K562 (cell line): ENCODE measurements around the gene WEE1. TPM values are rescaled to one million over a fixed set of nuclear protein-coding genes. Genes with fewer than 3 reads are reported as not detected.
A peak's percentile ranks its signal among the peaks of the same experiment; 100 is the strongest.

Experiments used
- BCOR ChIP-seq: fragments of 450-650 bp; IDR thresholded peaks from 2 replicates; pipeline ENCODE4 v1.6.1; 2016
- BMI1 ChIP-seq: fragments of 150-350 bp; IDR thresholded peaks from 2 replicates; pipeline ENCODE4 v1.6.1; 2014; ENCODE audit warnings: low read length
- GTF2E2 ChIP-seq: fragments of 200-800 bp; sonication (Bioruptor generic); IDR thresholded peaks from 2 replicates; pipeline ENCODE4 v1.6.1; 2016; ENCODE audit warnings: missing genetic modification characterization, missing compliant biosample characterization
- IFI16 ChIP-seq: fragments of 250-450 bp; sonication (Bioruptor Pico); IDR thresholded peaks from 2 replicates; pipeline ENCODE4 v2.1.2; 2022; ENCODE audit warnings: mild to moderate bottlenecking, inconsistent platforms
- MLLT1 ChIP-seq, 2 experiments: fragments of 450-650 bp; IDR thresholded peaks; 2 replicates each; pipeline ENCODE4 v1.6.1; 2016
- PHF8 ChIP-seq: fragments of 200-600 bp; sonication (generic); IDR thresholded peaks from 2 replicates; pipeline ENCODE4 v1.6.1; 2012; ENCODE audit warnings: mixed run types, mild to moderate bottlenecking, inconsistent platforms, low read length, moderate library complexity, borderline replicate concordance
- STAT6 ChIP-seq: sonication (generic); formaldehyde crosslinking; IDR thresholded peaks from 2 replicates; pipeline ENCODE4 v1.8.1; 2023; ENCODE audit warnings: mild to moderate bottlenecking, missing genetic modification reagents
- VEZF1 ChIP-seq: fragments of 200-800 bp; sonication (Bioruptor generic); IDR thresholded peaks from 2 replicates; pipeline ENCODE4 v1.6.1; 2017; ENCODE audit warnings: missing genetic modification characterization, missing compliant biosample characterization
- ZNF583 ChIP-seq: fragments of 250-450 bp; sonication (Bioruptor Pico); IDR thresholded peaks from 2 replicates; pipeline ENCODE4 v1.4.0; 2020
- ZNF76 ChIP-seq: fragments of 250-450 bp; sonication (Bioruptor Pico); IDR thresholded peaks from 2 replicates; pipeline ENCODE4 v1.4.0; 2020; ENCODE audit warnings: mild to moderate bottlenecking, moderate library complexity, borderline replicate concordance
- polyA plus RNA-seq, 8 experiments: library from polyadenylated mRNA; depleted of rRNA in 4 of 8; stranded (reverse) in 5 of 8; unstranded in 3 of 8; fragments of >200 nt; fragmentation: Nextera tagmentation in 2 of 8; fragmentation: Illumina TruSeq in 1 of 8; extraction: Ambion mirVana in 2 of 8; extraction: Trizol in 1 of 8; gene quantifications; 2 replicates each; pipeline versions ENCODE4 v1.2.1 to v1.2.3, GENCODE V29; 2011 to 2014; ENCODE audit warnings: inconsistent platforms in 1 of 8, missing spikeins in 1 of 8
- total RNA-seq, 7 experiments: library from RNA; depleted of rRNA in 6 of 7; stranded (reverse); fragments of >200 nt in 6 of 7; fragmentation: Illumina TruSeq in 2 of 7; extraction: Trizol in 2 of 7; gene quantifications; 2 replicates each; pipeline versions ENCODE4 v1.2.1 to v1.2.3, GENCODE V29; 2011 to 2021; ENCODE audit warnings: low replicate concordance in 1 of 7
- TF ChIP-seq, protein P1 (sequence below), 2 experiments: fragments of 450-650 bp; IDR thresholded peaks; 2 replicates each; pipeline ENCODE4 v1.6.1; 2018; ENCODE audit warnings: mild to moderate bottlenecking in 2 of 2, low read depth in 1 of 2; ENCODE audit not compliant: partially characterized antibody in 2 of 2
- TF ChIP-seq, protein P2 (sequence below): fragments of 250-450 bp; sonication (Bioruptor Pico); IDR thresholded peaks from 2 replicates; pipeline ENCODE4 v1.4.0; 2020
- TF ChIP-seq, protein P3 (sequence below): fragments of 250-450 bp; sonication (Bioruptor Pico); IDR thresholded peaks from 2 replicates; pipeline ENCODE4 v1.8.0; 2021; ENCODE audit warnings: mild to moderate bottlenecking, moderate library complexity

WEE1 gene
- total and polyA plus RNA-seq, 9 of the 15 experiments (the other 6 are each of a cell fraction or from before 2014, with no cell fraction given), result 21.9 to 99.0 (median 67.4) TPM

DNA sequence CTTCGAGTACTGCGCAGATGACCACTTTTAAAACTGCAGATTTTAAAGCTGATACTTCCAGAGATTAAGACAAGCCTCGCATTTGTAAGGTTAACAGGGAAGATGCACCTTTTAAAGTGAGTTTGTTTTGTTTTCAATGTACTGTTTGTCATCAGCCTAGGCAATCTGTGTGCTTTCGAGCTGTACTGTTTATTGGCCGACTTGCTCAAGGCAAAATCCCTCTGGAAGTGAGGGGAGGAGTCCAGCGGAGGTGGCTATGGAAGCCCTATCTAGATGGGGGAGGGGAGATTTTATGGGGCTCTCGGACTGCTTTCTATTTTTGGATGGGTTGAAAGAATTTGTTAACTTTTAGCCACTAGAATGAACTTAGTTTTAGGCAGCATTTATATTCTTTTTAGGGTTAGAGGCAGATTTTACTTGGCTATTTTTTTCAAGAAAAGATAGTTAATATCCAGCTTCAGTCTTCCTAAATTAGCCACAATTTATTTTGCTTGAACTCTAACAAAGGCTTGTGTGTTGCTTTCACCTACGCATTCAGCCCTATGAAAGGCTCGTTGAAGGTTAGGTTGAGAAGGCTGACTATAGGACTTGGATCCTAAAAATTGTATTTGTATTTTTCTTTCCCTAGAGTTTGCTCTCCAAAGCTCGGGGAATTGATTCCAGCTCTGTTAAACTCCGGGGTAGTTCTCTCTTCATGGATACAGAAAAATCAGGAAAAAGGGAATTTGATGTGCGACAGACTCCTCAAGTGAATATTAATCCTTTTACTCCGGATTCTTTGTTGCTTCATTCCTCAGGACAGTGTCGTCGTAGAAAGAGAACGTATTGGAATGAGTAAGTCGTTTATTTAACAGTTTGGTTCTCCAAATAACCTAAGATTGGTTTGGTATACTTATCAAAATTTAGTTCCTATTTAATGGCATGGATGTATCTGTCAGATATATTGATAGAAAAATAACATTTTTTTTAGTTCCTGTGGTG lies 2.1 kb downstream of the WEE1 start (continued):
- TF ChIP-seq, protein P1, sequence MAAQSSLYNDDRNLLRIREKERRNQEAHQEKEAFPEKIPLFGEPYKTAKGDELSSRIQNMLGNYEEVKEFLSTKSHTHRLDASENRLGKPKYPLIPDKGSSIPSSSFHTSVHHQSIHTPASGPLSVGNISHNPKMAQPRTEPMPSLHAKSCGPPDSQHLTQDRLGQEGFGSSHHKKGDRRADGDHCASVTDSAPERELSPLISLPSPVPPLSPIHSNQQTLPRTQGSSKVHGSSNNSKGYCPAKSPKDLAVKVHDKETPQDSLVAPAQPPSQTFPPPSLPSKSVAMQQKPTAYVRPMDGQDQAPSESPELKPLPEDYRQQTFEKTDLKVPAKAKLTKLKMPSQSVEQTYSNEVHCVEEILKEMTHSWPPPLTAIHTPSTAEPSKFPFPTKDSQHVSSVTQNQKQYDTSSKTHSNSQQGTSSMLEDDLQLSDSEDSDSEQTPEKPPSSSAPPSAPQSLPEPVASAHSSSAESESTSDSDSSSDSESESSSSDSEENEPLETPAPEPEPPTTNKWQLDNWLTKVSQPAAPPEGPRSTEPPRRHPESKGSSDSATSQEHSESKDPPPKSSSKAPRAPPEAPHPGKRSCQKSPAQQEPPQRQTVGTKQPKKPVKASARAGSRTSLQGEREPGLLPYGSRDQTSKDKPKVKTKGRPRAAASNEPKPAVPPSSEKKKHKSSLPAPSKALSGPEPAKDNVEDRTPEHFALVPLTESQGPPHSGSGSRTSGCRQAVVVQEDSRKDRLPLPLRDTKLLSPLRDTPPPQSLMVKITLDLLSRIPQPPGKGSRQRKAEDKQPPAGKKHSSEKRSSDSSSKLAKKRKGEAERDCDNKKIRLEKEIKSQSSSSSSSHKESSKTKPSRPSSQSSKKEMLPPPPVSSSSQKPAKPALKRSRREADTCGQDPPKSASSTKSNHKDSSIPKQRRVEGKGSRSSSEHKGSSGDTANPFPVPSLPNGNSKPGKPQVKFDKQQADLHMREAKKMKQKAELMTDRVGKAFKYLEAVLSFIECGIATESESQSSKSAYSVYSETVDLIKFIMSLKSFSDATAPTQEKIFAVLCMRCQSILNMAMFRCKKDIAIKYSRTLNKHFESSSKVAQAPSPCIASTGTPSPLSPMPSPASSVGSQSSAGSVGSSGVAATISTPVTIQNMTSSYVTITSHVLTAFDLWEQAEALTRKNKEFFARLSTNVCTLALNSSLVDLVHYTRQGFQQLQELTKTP (IDR thresholded peaks at IDR 0.05; ENCODE audit: low read depth in 1 of 2, partially characterized antibody in 2 of 2), result peak in 1 of 2 experiments; percentile 16
- TF ChIP-seq IFI16 (CRISPR knock-in tag) (0 out of 2 replicates have a peak, but pooled peaks have one; percentile 12), BMI1 (no peak), PHF8 (peak; percentile 6; the same call in 1 of the 2 replicates), ZNF76 (CRISPR knock-in tag) (no peak), BCOR (no peak), ZNF583 (CRISPR knock-in tag) (no peak), STAT6 (CRISPR knock-in tag) (0 out of 2 replicates have a peak, but pooled peaks have one; percentile 14), GTF2E2 (tag) (peak; percentile 75; the same call in 1 of the 2 replicates), MLLT1 (IDR thresholded peaks at IDR 0.05) (peak in 1 of 2 experiments; percentile 56; a peak in 2 of 4 replicates), VEZF1 (CRISPR knock-in tag) (no peak)
- TF ChIP-seq, protein P2, sequence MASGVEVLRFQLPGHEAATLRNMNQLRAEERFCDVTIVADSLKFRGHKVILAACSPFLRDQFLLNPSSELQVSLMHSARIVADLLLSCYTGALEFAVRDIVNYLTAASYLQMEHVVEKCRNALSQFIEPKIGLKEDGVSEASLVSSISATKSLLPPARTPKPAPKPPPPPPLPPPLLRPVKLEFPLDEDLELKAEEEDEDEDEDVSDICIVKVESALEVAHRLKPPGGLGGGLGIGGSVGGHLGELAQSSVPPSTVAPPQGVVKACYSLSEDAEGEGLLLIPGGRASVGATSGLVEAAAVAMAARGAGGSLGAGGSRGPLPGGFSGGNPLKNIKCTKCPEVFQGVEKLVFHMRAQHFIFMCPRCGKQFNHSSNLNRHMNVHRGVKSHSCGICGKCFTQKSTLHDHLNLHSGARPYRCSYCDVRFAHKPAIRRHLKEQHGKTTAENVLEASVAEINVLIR, result no peak
- TF ChIP-seq, protein P3, sequence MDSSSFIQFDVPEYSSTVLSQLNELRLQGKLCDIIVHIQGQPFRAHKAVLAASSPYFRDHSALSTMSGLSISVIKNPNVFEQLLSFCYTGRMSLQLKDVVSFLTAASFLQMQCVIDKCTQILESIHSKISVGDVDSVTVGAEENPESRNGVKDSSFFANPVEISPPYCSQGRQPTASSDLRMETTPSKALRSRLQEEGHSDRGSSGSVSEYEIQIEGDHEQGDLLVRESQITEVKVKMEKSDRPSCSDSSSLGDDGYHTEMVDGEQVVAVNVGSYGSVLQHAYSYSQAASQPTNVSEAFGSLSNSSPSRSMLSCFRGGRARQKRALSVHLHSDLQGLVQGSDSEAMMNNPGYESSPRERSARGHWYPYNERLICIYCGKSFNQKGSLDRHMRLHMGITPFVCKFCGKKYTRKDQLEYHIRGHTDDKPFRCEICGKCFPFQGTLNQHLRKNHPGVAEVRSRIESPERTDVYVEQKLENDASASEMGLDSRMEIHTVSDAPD, result no peak
